ENCODE measurements around the gene FRMD4A. TPM values are rescaled to one million over a fixed set of nuclear protein-coding genes. Genes with fewer than 3 reads are reported as not detected.

Gene FRMD4A
- total RNA-seq, 1 donor from 2014 or later, result 20.2 TPM

GRCh38 chr10:13971601-13972475, 358.9 kb downstream of the FRMD4A start:
- peak overlapping the region; percentile 35 for H3K27ac Mint-ChIP-seq
- peak overlapping the region; percentile 44 for H3K4me3 Mint-ChIP-seq

GRCh38 chr10:13970957-13971353, 359.8 kb downstream of the FRMD4A start:
- no peak overlapping the region for H3K27ac Mint-ChIP-seq
- H3K27me3 Mint-ChIP-seq (ENCODE audit: insufficient read depth, low read depth), result no peaks in the 10 kb centered on the region
- Histone ChIP-seq H3K4me1 (peaks cover 27% of the 10 kb centered on the region), H3K79me2 (ENCODE audit: low read depth) (no peaks in the 10 kb centered on the region), H3K27ac (no peak overlapping the region), H3F3A (ENCODE audit: low read depth) (no peaks in the 10 kb centered on the region), H3K9me3 (ENCODE audit: low read depth) (no peaks in the 10 kb centered on the region), H3K4me3 (no peak overlapping the region), H3K4me2 (peak overlapping the region; percentile 26), H3K36me3 (no peaks in the 10 kb centered on the region), H3K27me3 (no peaks in the 10 kb centered on the region), H3K9ac (no peak overlapping the region), H2AFZ (replicated peaks) (no peak overlapping the region), H4K20me1 (ENCODE audit: low read depth) (no peaks in the 10 kb centered on the region)
- H3K36me3 Mint-ChIP-seq, result peaks cover 2% of the 10 kb centered on the region
- H3K9me3 Mint-ChIP-seq, result no peaks in the 10 kb centered on the region
- TF ChIP-seq EZH2 (IDR thresholded peaks at IDR 0.05) (no peak), EZH2phosphoT487 (IDR thresholded peaks at IDR 0.05) (no peak)
- TF ChIP-seq, protein P1, sequence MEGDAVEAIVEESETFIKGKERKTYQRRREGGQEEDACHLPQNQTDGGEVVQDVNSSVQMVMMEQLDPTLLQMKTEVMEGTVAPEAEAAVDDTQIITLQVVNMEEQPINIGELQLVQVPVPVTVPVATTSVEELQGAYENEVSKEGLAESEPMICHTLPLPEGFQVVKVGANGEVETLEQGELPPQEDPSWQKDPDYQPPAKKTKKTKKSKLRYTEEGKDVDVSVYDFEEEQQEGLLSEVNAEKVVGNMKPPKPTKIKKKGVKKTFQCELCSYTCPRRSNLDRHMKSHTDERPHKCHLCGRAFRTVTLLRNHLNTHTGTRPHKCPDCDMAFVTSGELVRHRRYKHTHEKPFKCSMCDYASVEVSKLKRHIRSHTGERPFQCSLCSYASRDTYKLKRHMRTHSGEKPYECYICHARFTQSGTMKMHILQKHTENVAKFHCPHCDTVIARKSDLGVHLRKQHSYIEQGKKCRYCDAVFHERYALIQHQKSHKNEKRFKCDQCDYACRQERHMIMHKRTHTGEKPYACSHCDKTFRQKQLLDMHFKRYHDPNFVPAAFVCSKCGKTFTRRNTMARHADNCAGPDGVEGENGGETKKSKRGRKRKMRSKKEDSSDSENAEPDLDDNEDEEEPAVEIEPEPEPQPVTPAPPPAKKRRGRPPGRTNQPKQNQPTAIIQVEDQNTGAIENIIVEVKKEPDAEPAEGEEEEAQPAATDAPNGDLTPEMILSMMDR (IDR thresholded peaks at IDR 0.05), result no peak
- DNase-seq (ENCODE audit: low spot score), result no peak
- H3K4me1 Mint-ChIP-seq, result peaks cover 28% of the 10 kb centered on the region
- H3K4me3 Mint-ChIP-seq, result no peak overlapping the region

More at GRCh38 chr10:13971601-13972475, 358.9 kb downstream of the FRMD4A start:
- H3K4me2 ChIP-seq, result peak overlapping the region; percentile 54
- peaks cover 31% of the 10 kb centered on the region for H3K4me1 ChIP-seq
- Mint-ChIP-seq H3K27me3 (ENCODE audit: insufficient read depth, low read depth) (no peaks in the 10 kb centered on the region), H3K36me3 (peaks cover 2% of the 10 kb centered on the region), H3K9me3 (no peaks in the 10 kb centered on the region), H3K4me1 (peaks cover 28% of the 10 kb centered on the region)
- no peak overlapping the region for H3K9ac ChIP-seq
- H4K20me1 ChIP-seq (ENCODE audit: low read depth), result no peaks in the 10 kb centered on the region
- H2AFZ ChIP-seq (replicated peaks), result peak overlapping the region; percentile 83
- H3K36me3 ChIP-seq, result no peaks in the 10 kb centered on the region
- no peaks in the 10 kb centered on the region for H3K9me3 ChIP-seq (ENCODE audit: low read depth)
- no peak overlapping the region for H3K27ac ChIP-seq
- no peaks in the 10 kb centered on the region for H3K79me2 ChIP-seq (ENCODE audit: low read depth)
- H3K4me3 ChIP-seq, result no peak overlapping the region
- no peaks in the 10 kb centered on the region for H3F3A ChIP-seq (ENCODE audit: low read depth)
- no peak for DNase-seq (ENCODE audit: low spot score)
- TF ChIP-seq, protein P1 (IDR thresholded peaks at IDR 0.05), result no peak
- TF ChIP-seq EZH2phosphoT487 (IDR thresholded peaks at IDR 0.05), result no peak
- TF ChIP-seq EZH2 (IDR thresholded peaks at IDR 0.05), result no peak
- no peaks in the 10 kb centered on the region for H3K27me3 ChIP-seq

DNA sequence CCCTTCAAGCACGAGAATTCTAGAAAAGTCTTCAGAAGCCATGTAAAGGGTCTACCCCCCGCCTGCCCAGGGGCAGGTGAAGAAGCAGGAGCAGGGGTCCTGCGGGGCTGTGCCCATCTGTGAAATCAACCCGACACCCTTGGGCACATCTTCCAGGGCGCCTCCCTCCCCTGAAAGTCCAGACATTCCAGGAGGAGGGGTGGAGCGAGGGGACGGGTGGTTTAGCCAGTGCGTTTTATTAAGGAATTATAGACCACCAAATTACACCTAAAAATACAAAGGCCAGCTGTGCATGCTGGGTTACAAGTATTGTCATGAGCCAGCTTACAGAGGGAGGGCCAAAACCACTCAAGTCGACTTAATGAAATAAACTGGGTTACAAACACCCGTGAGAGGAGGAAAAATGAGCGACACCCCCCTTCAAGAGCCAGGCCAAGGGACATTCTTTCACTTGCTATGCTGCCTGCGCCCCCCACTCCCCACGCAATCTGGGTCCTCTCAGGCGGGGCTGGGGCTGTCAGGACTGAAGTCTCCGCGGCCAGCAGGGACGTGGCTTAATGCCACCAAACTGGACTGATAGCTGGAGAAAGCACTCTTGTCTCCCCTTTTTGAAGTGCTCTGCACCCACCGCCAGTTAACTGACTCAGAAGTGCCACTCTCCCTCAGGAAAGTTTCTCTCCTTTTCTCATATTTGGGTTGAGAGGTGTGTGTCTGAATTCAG, 360.3 kb downstream of the FRMD4A start:
- Histone ChIP-seq H3K79me2 (ENCODE audit: low read depth) (no peaks in the 10 kb centered on the region), H3K9me3 (ENCODE audit: low read depth) (no peaks in the 10 kb centered on the region), H3F3A (ENCODE audit: low read depth) (no peaks in the 10 kb centered on the region), H3K4me2 (peak overlapping the region; percentile 26), H2AFZ (replicated peaks) (no peak overlapping the region), H3K36me3 (no peaks in the 10 kb centered on the region), H3K9ac (no peak overlapping the region), H3K4me3 (no peak overlapping the region), H4K20me1 (ENCODE audit: low read depth) (no peaks in the 10 kb centered on the region), H3K27me3 (no peaks in the 10 kb centered on the region), H3K27ac (no peak overlapping the region), H3K4me1 (peaks cover 27% of the 10 kb centered on the region)
- H3K27me3 Mint-ChIP-seq (ENCODE audit: insufficient read depth, low read depth), result no peaks in the 10 kb centered on the region
- no peak overlapping the region for H3K27ac Mint-ChIP-seq
- H3K4me3 Mint-ChIP-seq, result no peak overlapping the region
- H3K4me1 Mint-ChIP-seq, result peaks cover 28% of the 10 kb centered on the region
- TF ChIP-seq, protein P1 (IDR thresholded peaks at IDR 0.05), result no peak
- TF ChIP-seq EZH2 (IDR thresholded peaks at IDR 0.05) (no peak), EZH2phosphoT487 (IDR thresholded peaks at IDR 0.05) (no peak)
- peak; percentile 25 for DNase-seq (ENCODE audit: low spot score)
- H3K36me3 Mint-ChIP-seq, result peaks cover 2% of the 10 kb centered on the region
- no peaks in the 10 kb centered on the region for H3K9me3 Mint-ChIP-seq

Data from neural progenitor cell (in vitro differentiated cells).